ENCODE results near the gene R3HDM2.

R3HDM2 gene

GRCh38 chr12:57261428-57261865 lies 169.4 kb downstream of the R3HDM2 start:
- DNase-seq = no peak

GRCh38 chr12:57260366-57260765 lies 170.5 kb downstream of the R3HDM2 start:
- DNase-seq = no peak

GRCh38 chr12:57258977-57259970 lies 171.6 kb downstream of the R3HDM2 start:
- no peak for DNase-seq

- no peak for DNase-seq
These were observed 174.9 kb downstream of the R3HDM2 start for GRCh38 chr12:57255916-57256315.

GRCh38 chr12:57254506-57255280 lies 176.2 kb downstream of the R3HDM2 start:
- DNase-seq = no peak

GRCh38 chr12:57250956-57251355 lies 179.9 kb downstream of the R3HDM2 start, which contains the start of gene STAC3:
STAC3 (minus strand) TSS chr12:57251187; CDS start chr12:57249636, 1,551 bp downstream.
- no peak for DNase-seq

GRCh38 chr12:57250541-57250940 lies 180.3 kb downstream of the R3HDM2 start:
- DNase-seq = no peak

GRCh38 chr12:57248934-57249742 lies 181.7 kb downstream of the R3HDM2 start:
- no peak for DNase-seq

- no peak for DNase-seq
These were observed 183.8 kb downstream of the R3HDM2 start for GRCh38 chr12:57247041-57247440.

- no peak for DNase-seq
These were observed 186.5 kb downstream of the R3HDM2 start for GRCh38 chr12:57244312-57244696.

- DNase-seq = no peak
These were observed 187.1 kb downstream of the R3HDM2 start for GRCh38 chr12:57243521-57244311.

- no peak for DNase-seq
These were observed 188.0 kb downstream of the R3HDM2 start for GRCh38 chr12:57242691-57243454.

- no peak for DNase-seq
These were observed 188.5 kb downstream of the R3HDM2 start for GRCh38 chr12:57242329-57242690.

GRCh38 chr12:57241402-57242310 lies 189.2 kb downstream of the R3HDM2 start:
- no peak for DNase-seq

GRCh38 chr12:57240926-57241401 lies 189.9 kb downstream of the R3HDM2 start:
- DNase-seq = no peak

- no peak for DNase-seq
These were observed 190.5 kb downstream of the R3HDM2 start for GRCh38 chr12:57240066-57240921.

- no peak for DNase-seq
These were observed 191.2 kb downstream of the R3HDM2 start for GRCh38 chr12:57239587-57240065.

GRCh38 chr12:57238854-57239554 lies 191.8 kb downstream of the R3HDM2 start:
- peak; percentile 29 to 76 for DNase-seq

All from SW 1271 (cell line).